Right atrium auricular region (tissue), 2 donors: ENCODE data around the gene TBC1D9. TPM values are rescaled to one million over a fixed set of nuclear protein-coding genes. Genes with fewer than 3 reads are reported as not detected.

ENCODE experiments used
- DNase-seq: peaks from one replicate; pipeline ENCODE4 v3.0.0-alpha.2; 2019; ENCODE audit warnings: low spot score
- H3K27ac ChIP-seq, 2 donors: fragments of 200-600 bp; sonication (generic); 1 replicate in 1 of 2; 2 replicates in 1 of 2; pipeline ENCODE4 v1.5.1; 2016 to 2019
- H3K27me3 ChIP-seq, 2 donors: fragments of 200-600 bp; sonication (generic); one replicate each; pipeline versions ENCODE4 v1.5.1 to v1.6.0; 2017 to 2019
- H3K36me3 ChIP-seq: fragments of 200-600 bp; sonication (generic); one replicate; pipeline ENCODE4 v1.5.1; 2016
- H3K4me1 ChIP-seq, 2 donors: fragments of 200-600 bp; sonication (generic); one replicate each; pipeline versions ENCODE4 v1.5.1 to v1.6.0; 2017 to 2019
- H3K4me3 ChIP-seq, 2 donors: fragments of 200-600 bp; sonication (generic); 1 replicate in 1 of 2; 2 replicates in 1 of 2; pipeline ENCODE4 v1.5.1; 2017 to 2019; ENCODE audit warnings: mild to moderate bottlenecking in 1 of 2, moderate library complexity in 1 of 2
- H3K9me3 ChIP-seq, 2 donors: fragments of 200-600 bp; sonication (generic); one replicate each; pipeline ENCODE4 v1.5.1; 2019
- CTCF ChIP-seq, 2 donors: fragments of 200-600 bp; sonication (generic); IDR thresholded peaks; one replicate each; pipeline ENCODE4 v1.5.1; 2019; ENCODE audit warnings: antibody characterized with exemption in 2 of 2
- total RNA-seq, 2 donors: library from RNA; depleted of rRNA; stranded (reverse); fragments of >200 nt; gene quantifications; one replicate each; pipeline ENCODE4 v1.1.0, GENCODE V29; 2016

TBC1D9 gene
- total RNA-seq, 2 donors from 2014 or later = 10.9 to 18.8 TPM

GRCh38 chr4:140653718-140654494 is 102.3 kb downstream of the TBC1D9 start:
- no peaks in the 10 kb centered on the region for H3K9me3 ChIP-seq
- peaks cover 0 to 12% of the 10 kb centered on the region in 2 donors for H3K4me1 ChIP-seq
- peak overlapping the region in 1 of 2 donors; percentile 31 for H3K4me3 ChIP-seq
- peaks cover 31% of the 10 kb centered on the region for H3K36me3 ChIP-seq
- TF ChIP-seq CTCF (IDR thresholded peaks at IDR 0.05) = no peak
- DNase-seq = no peak
- H3K27ac ChIP-seq = peak overlapping the region in 1 of 2 donors; percentile 14
- H3K27me3 ChIP-seq = no peaks in the 10 kb centered on the region

GRCh38 chr4:140652601-140653000 is 103.6 kb downstream of the TBC1D9 start:
- Histone ChIP-seq H3K9me3 (no peaks in the 10 kb centered on the region), H3K36me3 (peaks cover 20% of the 10 kb centered on the region), H3K27ac (no peak overlapping the region), H3K27me3 (no peaks in the 10 kb centered on the region), H3K4me3 (no peak overlapping the region), H3K4me1 (peaks cover 0 to 16% of the 10 kb centered on the region in 2 donors)
- TF ChIP-seq CTCF (IDR thresholded peaks at IDR 0.05) = no peak
- DNase-seq = no peak

- TF ChIP-seq CTCF (IDR thresholded peaks at IDR 0.05) = no peak
- Histone ChIP-seq H3K36me3 (peaks cover 8% of the 10 kb centered on the region), H3K4me1 (peaks cover 0 to 11% of the 10 kb centered on the region in 2 donors), H3K4me3 (no peak overlapping the region), H3K27me3 (no peaks in the 10 kb centered on the region), H3K27ac (no peak overlapping the region), H3K9me3 (no peaks in the 10 kb centered on the region)
- no peak for DNase-seq
These were observed 107.4 kb downstream of the TBC1D9 start for GRCh38 chr4:140648716-140649308.

GRCh38 chr4:140645614-140646412 is 110.4 kb downstream of the TBC1D9 start:
- H3K4me3 ChIP-seq = no peak overlapping the region
- H3K36me3 ChIP-seq = peaks cover 12% of the 10 kb centered on the region
- H3K4me1 ChIP-seq = peaks cover 0 to 8% of the 10 kb centered on the region in 2 donors
- no peaks in the 10 kb centered on the region for H3K27me3 ChIP-seq
- H3K27ac ChIP-seq = no peak overlapping the region
- H3K9me3 ChIP-seq = no peaks in the 10 kb centered on the region
- TF ChIP-seq CTCF (IDR thresholded peaks at IDR 0.05) = no peak
- DNase-seq = no peak

- Histone ChIP-seq H3K36me3 (peaks cover 12% of the 10 kb centered on the region), H3K4me1 (peaks cover 0 to 8% of the 10 kb centered on the region in 2 donors), H3K27ac (no peak overlapping the region), H3K4me3 (no peak overlapping the region), H3K27me3 (no peaks in the 10 kb centered on the region), H3K9me3 (no peaks in the 10 kb centered on the region)
- no peak for TF ChIP-seq CTCF (IDR thresholded peaks at IDR 0.05)
- DNase-seq = no peak
These were observed 111.0 kb downstream of the TBC1D9 start for GRCh38 chr4:140645196-140645595.
